ENCODE data around the gene CAND1.
"Not testable (repeated sequence)": the region's sequence is repeated elsewhere in the genome, so short reads cannot be mapped to it uniquely, and the experiment has no call there.

The CAND1 gene

DNA sequence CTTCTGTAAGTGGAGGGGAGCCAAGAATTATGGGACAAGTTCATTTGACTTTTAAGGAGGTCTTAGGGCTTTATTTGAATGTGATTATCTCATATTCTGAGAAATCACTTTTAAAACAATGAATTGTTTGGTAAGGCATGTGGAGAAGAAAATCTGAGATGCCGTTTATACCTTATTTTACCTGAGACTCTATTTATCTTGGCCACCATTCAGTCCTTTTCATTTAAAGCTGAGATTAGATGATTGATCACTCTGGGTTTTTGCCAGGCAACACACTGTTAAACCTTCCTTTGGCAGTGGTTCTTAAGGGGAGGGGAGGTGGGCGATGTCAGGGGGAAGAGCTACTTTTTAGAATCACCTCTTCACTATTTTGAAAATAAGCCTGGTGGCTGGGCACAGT lies 11.4 kb downstream of the CAND1 start:
- DNase-seq (ENCODE audit: low read depth) = no peak

DNA sequence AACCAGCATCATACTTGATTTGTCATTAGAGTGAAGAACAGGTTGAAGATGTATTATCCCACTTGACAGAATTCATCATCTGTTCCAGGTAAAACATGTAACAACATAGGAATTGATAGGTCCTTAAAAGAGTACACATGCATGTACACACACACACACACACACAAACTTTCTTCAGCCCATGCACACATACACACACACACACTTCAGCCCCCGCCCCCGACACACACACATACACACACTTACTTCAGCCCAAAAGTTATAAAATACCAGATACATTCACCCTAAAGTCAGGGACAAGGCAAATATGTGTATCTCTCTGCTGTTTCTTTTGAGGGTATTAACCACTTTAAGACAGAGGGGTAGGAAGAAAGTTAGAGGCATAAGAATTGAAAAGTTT lies 15.4 kb downstream of the CAND1 start:
- DNase-seq (ENCODE audit: low read depth) = no peak

DNA sequence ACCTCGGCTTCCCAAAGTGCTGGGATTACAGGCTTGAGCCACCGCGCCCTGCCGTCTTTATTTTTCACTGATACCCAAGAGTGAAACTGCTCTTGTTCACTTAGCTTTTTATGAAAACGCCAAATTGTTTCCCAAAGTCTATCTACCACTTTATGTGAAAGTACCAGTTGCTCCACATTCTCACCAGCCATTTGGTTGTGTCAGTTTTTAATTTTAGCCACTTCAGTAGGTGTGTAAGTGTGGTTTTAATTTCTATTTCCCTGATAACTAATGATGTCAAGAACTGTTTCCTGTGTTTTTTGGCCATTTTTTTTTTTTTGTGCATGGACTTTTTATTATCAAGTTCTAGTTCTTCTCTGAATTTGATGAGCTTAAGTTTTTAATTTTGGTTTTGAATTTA lies 17.1 kb downstream of the CAND1 start:
- DNase-seq (ENCODE audit: low read depth) = no peak

DNA sequence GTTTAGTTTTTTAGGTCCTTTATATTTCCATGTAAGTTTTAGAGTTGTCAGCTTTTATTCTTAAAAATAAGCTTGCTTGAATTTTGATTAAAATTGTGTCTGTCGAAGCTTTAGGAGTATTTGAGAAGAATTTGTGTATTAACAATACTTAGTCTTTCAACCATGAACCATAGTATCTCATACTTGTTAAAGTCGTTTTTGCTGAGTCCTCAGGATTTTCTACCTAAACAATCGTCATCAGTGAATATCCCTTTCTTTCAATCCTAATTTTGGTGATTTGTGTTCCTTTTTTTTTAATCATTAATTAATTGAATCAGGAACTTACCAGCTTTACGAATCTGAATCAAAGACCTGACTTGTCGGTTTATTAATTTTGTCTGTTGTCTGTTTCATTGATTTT lies 18.2 kb downstream of the CAND1 start:
- no peak for DNase-seq (ENCODE audit: low read depth)

DNA sequence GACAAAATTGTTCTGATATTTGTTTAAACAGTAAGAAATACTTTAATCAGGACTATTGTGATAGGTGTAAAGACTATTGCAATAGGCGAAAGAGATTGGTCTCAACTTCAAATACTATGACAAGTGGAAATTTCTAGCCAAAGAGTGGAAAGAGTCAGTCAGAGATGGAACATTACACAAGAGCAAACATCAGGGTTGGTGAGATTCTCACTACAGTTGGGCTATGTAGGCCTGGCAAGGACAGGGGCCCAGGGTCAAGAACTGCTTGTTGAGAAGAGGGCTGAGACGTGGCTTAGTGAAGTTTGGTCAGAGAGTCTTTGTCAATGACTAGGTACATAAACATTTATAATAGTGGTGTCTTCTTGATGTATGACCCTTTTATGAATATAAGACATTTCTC lies 19.4 kb downstream of the CAND1 start:
- DNase-seq (ENCODE audit: low read depth) = peak; percentile 3

DNA sequence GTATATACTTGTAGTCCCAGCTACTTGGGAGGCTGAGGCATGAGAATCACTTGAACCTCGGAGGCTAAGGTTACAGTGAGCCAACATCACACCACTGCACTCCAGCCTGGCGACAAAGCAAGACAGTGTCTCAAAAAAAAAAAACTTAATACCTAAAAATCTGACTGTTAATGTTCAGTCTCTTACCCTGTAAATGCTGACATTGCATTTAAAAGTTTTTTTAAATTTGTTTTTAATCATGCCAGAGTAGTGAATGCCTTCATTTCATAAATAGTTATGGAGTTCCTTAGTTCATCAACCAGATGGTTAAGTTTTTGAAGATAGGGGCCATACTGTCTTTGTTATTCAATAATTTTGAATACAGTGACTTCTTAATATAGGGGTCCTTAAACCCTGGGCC lies 21.2 kb downstream of the CAND1 start:
- DNase-seq (ENCODE audit: low read depth) = no peak

DNA sequence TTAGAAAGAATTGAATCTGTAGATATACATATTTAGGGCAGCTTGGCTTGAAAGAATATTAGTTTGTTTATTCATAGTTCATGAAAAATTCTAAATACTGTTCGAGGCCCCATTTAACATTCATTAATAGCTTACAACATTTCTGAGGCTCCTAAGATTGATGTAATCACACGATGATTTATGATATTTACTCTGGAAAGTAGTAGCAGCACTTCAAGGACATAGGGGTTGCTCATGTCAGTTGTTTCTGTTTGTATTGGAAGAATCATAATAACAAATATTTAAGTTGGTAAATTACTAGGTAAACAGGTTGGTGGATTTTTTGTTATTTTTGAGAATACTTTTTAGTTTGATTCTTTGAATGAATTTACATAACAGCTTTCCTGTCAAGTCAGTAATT lies 30.4 kb downstream of the CAND1 start:
- DNase-seq (ENCODE audit: low read depth) = no peak

DNA sequence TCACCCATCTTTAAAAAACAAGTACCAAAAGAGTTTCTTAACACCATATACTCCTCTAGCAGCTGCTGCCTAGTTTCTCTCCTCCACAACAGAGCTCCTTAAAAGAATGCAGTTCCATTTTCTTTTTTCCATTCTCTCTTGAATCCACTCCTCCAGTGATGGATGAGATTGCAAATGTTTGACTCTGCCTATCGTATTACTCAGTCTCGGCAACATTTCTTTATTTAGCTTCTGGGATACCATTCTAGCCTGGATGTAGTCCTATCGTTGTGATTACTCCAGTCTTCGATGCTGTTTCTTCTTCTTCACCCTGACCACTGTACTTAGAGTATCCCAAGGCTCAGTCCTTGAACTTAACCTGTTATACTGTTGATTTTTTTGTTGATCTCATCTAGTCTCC lies 30.8 kb downstream of the CAND1 start:
- DNase-seq (ENCODE audit: low read depth) = no peak

DNA sequence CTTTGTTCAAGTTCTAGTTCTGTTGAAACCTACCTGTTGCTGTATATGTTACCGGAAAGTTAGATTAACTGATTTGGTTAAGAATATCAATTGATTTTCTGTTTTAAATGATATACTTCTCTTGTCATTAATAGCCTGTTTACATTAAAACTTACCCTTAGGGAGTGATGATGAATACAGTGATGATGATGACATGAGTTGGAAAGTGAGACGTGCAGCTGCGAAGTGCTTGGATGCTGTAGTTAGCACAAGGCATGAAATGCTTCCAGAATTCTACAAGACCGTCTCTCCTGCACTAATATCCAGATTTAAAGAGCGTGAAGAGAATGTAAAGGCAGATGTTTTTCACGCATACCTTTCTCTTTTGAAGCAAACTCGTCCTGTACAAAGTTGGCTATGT lies 33.0 kb downstream of the CAND1 start:
- no peak for DNase-seq (ENCODE audit: low read depth)

DNA sequence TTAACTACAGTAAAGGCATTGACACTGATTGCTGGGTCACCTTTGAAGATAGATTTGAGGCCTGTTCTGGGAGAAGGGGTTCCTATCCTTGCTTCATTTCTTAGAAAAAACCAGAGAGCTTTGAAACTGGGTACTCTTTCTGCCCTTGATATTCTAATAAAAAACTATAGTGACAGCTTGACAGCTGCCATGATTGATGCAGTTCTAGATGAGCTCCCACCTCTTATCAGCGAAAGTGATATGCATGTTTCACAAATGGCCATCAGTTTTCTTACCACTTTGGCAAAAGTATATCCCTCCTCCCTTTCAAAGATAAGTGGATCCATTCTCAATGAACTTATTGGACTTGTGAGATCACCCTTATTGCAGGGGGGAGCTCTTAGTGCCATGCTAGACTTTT lies 36.4 kb downstream of the CAND1 start:
- DNase-seq (ENCODE audit: low read depth) = no peak

DNA sequence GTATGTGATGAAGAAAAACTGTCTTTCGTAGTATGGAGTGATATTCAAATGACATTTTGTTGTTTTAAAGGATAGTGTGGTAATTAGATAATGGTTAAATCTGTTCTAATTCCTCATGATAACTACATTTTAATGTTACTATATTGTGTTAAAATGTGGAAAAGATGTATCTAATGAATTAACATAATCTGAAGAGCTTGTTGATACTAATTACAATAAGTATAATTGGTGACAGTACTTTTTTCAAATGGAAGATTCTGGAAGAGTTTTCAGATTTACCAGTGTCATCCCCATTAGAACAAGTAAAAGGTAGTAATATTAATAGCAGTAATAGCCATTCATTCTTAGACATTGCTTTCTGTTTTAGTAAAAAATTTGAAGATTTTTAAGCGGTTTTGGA lies 37.6 kb downstream of the CAND1 start:
- no peak for DNase-seq (ENCODE audit: low read depth)

DNA sequence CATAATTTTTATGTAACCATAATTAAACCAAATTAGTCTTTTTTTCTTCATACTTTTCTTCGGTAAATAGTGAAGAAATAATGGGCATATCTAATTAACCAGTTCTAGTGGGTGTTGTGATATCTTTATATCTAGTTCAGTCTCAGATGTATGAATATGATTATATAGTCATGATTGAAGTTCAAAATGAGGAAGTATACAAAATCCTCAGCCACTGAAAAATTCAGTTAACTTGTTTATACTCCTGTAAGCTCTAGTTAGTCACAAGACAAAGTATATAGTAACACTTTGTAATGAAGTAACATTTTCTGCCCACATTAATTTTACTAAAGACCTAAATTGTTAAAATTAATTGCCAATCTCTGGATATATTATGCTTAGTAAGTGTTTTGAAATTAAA lies 46.5 kb downstream of the CAND1 start:
- no peak for DNase-seq (ENCODE audit: low read depth)

DNA sequence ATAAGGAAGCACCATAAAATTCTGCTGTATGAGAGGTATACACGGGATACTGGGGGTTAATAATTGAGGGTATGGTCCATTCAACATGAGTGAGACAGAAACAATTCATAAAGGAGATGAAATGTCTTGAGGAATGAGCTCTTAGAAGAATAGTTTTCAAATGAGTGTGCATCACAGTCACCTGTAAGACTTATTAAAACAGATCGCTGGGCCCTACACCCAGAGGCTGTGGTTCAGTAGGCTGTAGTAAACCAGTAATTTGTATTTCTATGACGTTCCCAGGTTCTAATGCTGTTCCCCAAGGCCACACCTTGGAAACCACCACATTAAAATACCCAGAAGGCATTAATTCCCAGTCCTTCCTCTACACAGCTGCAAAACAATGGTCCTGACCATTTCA lies 49.6 kb downstream of the CAND1 start:
- no peak for DNase-seq (ENCODE audit: low read depth)

DNA sequence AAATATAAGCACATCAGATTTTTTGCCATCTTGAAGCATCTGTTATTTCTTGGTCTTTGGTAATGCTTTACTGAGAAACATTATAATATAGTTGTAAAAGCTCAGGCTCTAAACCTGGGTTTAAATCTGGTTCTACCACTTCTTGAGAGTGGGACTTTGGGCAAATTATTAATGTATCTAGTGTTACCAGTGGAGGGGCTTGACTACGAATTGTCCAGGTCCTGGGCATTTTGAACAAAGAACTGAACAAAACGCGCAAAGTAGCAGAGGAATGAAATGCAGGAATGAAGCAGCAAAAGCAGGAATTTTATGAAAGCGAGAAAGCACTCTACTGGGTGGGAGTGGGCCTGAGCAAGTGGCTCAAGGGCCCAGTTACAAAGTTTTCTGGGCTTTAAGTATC lies 50.8 kb downstream of the CAND1 start:
- no peak for DNase-seq (ENCODE audit: low read depth)

DNA sequence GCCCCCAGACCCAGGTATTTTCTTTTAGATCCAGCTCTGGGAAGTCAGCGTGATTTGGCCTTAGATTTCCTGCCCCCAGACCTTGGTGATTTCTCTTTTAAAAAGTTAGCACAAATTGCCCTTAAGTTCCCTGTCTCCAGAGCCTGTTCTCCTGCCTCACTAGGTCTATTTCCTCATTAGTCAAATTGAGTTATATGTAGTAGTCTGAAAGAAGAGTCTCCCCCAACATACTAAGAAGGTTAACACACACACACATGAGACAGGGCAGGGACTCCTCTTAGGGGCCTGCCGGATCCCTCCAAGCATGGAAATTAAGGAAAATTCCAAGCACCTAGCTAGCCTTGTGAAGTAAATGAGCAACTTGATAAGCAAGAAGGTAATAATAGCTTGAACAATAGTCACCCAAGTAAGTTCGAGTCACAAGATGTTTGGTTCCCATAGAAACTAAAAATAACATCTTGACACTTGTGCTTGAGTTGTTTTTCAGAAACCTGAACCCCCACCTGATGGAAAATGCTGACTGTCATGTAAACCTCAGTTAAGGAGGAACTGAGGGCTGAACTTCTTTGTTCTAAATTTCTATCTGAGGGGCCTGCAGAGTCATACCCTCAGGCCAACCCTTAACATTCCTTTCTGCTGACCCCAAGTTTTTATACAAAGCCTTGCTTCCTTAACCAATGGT lies 51.6 kb downstream of the CAND1 start:
- DNase-seq (ENCODE audit: low read depth) = no peak

DNA sequence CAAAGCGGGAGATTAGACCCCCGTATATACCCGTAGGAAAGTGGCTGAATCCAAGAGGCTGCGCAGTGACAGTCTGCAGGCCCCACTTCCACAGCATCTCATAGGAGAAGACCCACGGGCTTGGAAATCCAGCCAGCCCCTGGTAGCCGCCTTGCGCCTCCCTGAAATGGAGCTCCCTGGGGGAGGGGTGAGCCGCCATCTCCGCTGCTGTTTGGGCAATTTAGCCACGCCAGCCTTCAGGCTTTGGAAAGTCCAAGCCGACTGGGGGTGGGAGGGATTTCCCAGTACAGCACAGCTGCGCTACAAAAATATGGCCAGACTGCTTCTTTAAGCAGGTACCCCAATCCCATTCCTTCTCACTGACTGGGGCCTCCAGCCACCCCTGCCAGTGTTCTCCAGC lies 53.4 kb downstream of the CAND1 start:
- DNase-seq (ENCODE audit: low read depth) = no peak

DNA sequence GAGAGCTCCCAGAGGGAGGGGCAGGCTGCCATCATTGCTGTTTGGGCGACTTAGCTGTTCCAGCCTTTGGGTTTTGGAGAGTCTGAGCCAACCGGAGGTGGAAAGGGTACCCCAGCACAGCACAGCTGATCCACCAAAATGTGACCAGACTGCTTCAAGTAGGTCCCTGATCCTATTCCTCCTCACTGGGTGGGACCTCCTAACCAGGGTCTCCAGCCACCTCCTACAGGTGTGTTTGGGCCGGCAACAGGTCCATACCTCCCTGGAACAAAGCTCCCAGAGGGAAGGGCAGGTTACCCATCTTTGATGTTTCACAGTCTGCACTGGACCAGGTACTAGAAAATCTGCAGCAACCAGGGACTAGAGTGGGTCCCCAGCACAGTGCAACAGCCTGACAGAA lies 53.8 kb downstream of the CAND1 start:
- DNase-seq (ENCODE audit: low read depth) = no peak

DNA sequence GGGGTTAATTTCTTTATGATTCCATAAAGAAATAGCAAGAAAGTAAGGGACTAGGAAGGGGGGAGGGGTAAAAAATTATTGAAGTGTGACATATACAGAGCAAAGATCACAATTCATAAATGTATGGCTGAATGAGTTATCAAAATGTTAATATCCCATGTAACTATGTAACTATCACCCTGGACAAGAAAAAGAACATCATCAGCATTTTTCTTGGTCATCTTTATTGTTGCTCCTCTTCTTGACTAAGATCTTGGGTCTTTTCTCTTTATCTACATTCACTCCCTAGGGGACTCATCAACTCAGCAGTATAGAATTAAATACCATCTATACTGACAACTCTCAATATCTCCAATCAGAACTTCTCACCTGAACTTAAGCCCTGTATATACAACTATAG lies 57.5 kb downstream of the CAND1 start:
- DNase-seq (ENCODE audit: low read depth) = no peak

DNA sequence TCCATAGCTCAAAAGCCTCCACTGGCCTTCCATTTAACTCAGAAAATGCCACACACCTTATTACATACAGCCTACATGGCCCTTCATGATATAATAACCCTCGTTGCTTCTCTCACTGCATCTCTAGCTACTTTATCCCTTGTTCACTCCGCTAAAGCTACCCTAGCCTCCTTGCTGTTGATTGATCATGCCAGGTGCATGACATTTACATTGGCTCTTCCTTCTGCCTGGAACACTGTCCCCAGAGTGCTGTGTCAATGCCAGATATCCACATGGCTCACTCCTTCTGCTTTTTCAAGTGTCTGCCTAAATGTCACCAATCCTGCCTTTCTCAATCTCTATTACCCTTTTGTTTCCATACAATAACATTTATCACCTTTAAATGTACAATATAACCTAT lies 58.3 kb downstream of the CAND1 start:
- no peak for DNase-seq (ENCODE audit: low read depth)

DNA sequence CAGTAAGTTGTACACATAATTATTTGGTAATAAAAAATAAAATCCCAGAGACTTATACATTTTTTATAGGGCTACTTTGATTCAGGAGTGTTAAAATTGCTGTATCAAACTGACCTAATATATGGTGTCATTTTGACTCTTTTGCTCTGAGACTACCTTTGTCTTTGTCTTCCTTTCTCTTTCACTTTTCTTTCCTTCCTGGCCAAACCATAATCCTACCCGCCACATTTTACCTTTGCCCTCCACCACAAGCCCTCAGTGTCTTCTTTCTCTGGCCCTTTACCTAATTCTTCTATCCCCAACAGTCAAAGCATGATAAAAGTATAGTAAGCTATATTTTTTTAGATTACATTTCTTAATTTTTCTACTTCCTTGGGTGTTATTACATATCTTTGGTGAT lies 62.0 kb downstream of the CAND1 start:
- DNase-seq (ENCODE audit: low read depth) = no peak

DNA sequence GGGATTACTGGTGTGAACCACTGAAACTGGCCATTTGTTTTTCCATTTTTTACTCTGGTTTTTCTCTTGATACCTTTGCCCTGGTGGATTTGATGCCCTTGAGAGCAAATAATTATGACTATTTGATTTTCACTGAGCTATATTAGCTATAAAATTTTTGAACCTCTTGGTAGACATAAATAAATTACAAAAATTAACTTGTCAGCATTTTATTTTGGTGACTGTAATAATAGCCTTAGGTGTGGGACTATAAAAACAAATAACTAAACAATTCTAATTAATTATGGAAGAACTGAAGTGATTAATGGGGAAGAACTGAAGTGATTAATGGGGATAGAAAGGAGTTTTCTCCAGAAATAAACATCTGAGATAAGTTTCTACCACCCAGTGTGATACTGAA lies 62.7 kb downstream of the CAND1 start:
- DNase-seq (ENCODE audit: low read depth) = no peak

DNA sequence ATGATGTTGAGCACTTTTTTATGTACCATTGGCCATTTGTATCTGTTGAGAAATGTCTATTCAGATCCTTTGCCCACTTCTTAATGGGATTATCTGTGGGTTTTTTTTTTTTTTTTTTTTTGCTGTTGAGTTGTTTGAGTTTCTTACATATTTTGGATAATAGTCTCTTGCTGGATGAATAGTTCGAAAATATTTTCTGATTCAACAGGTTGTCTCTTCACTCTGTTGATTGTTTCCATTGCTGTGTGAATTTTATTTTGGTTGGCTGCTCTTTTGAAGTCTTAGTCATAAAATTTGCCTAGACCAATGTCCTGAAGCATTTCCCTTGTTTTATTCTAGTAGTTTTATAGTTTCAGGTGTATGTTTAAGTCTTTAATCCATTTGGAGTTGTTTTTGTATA lies 64.5 kb downstream of the CAND1 start:
- no peak for DNase-seq (ENCODE audit: low read depth)

DNA sequence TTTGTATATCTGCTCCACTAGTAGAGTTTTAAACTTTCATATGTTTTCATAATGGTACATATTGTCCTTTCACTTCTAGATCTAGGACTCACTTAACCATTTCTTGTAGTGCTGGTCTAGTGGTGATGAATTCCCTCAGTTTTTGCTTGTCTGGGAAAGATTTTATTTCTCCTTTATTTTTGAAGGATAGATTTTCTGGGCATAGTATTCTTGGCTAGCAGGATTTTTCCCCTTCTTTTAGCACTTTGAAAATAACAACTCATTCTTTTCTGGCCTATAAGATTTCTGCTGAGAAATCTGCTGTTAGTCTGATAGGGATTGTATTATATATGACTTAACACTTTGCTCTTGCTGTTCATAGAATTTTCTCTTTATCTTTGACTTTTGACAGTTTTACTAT lies 69.3 kb downstream of the CAND1 start:
- DNase-seq (ENCODE audit: low read depth) = no peak

DNA sequence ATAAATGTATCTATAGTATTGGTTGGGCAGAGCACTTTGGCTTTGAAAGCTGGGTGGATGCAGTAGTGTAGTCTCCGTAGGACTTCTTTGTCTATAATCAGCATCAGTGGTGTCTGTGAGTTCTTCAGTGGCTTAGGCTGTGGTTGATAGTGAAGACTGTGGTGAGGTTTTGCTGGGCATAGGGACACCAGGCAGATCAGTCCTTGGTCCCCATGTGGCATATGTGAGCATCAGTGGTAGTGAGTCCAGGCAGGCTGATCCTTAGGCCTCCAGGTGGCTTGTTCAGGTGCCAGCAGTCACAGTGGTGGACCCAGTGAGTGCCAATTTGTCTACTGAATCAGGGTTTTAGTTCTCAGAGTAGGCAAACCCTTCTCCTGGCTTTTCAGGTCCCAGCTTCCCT lies 70.4 kb downstream of the CAND1 start:
- DNase-seq (ENCODE audit: low read depth) = no peak

DNA sequence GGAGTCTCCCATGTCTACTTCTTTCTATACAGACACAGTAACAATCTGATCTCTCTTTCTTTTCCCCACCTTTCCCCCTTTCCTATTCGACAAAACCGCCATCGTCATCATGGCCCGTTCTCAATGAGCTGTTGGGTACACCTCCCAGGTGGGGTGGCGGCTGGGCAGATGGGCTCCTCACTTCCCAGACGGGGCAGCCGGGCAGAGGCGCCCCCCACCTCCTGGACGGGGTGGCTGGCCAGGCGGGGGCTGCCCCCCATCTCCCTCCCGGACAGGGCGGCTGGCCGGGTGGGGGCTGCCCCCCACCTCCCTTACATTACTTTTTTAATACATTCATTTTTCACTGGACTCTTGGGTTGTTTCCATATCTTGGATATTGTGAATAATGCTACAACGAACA lies 71.9 kb downstream of the CAND1 start:
- DNase-seq (ENCODE audit: low read depth) = not testable (repeated sequence)

All from stromal cell of bone marrow (primary cell).